ENCODE data around the gene KLHL26.
A peak's percentile ranks its signal among the peaks of the same experiment; 100 is the strongest.
"Not testable (repeated sequence)": the region's sequence is repeated elsewhere in the genome, so short reads cannot be mapped to it uniquely, and the experiment has no call there.

KLHL26 gene

DNA sequence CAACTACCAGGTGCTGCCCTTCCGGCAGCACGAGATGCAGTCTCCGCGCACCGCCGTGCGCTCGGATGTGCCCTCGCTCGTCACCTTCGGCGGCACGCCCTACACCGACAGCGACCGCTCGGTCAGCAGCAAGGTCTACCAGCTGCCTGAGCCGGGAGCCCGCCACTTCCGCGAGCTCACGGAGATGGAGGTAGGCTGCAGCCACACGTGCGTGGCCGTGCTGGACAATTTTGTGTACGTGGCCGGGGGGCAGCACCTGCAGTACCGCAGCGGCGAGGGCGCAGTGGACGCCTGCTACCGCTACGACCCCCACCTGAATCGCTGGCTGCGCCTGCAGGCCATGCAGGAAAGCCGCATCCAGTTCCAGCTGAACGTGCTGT, 31.4 kb downstream of the KLHL26 start:
- no peak for DNase-seq

DNA sequence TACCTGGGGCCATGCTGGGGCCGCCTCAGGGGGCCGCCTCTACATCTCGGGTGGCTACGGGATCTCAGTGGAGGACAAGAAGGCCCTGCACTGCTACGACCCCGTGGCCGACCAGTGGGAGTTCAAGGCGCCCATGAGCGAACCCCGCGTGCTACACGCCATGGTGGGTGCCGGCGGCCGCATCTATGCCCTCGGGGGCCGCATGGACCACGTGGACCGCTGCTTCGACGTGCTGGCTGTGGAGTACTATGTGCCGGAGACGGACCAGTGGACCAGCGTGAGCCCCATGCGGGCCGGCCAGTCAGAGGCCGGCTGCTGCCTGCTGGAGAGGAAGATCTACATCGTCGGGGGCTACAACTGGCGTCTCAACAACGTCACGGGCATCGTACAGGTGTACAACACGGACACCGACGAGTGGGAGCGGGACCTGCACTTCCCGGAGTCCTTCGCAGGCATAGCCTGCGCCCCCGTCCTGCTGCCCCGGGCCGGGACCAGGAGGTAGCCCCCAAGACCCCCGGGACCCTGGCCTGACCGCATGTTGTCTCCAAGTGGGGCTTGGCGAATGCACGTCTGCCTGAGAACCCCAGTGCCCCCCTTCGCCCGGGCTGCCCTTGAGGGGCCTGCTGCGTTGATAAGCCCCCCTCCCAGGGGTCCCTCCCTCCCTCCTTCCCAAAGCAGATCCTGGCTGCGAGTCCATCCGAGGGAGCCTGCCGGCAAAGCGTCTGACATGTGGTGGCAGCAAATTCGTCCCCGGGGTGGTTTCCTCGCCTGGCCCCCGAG, 32.1 kb downstream of the KLHL26 start:
- DNase-seq: no peak

DNA sequence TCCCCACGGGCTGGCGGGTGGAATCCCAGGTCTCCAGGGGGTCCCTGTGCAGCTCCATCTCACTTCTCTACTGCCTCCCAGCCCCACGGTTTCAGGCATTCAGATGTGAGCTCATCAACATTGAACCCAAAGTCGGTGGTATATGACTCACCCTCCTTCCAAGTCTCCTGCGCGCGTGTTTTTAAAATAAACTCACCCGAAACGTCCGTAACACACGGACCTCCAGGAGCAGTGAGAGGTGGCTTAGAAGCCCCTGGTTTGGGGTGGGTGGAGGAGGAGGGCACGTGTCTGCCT, 32.6 kb downstream of the KLHL26 start:
- no peak for DNase-seq

DNA sequence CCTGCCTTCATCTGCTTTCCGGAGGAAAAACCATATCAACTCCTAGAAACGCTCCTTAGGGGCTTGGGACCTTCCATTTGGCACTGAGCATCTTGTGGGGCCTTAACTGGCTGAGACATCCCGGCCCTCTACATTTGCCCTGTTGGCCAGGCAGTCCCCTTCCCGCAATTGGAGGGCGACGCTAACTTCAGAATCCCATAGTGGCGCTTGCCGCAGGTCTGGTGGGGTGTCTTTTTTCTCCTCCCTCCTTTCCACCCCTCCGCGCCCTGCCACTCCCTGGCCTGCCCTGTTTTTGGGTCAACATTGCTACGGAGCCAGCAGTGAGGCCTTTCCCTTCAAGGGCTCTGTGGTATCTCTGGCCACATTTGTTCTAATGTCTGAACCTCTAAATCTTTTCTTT, 33.1 kb downstream of the KLHL26 start:
- DNase-seq: no peak

DNA sequence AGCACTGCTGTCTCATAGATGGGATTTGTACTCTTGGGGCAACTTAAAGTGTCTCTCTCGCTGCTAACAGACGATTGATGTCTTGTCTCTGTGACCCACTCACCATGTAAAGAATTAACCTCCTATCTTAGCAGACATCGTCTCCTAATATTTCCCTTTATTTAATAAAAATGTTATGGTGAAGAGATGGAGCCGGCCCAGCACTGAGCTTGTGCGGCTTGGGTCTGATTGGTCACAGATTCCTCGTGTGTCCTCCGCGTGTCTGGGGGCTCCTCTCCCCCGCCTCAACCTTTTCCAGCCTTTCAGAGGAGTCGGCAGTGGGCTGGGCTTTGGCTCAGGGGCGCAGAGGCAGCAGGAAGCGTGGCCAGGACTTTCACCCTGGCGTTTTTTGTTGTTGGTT, 33.5 kb downstream of the KLHL26 start:
- DNase-seq: no peak

DNA sequence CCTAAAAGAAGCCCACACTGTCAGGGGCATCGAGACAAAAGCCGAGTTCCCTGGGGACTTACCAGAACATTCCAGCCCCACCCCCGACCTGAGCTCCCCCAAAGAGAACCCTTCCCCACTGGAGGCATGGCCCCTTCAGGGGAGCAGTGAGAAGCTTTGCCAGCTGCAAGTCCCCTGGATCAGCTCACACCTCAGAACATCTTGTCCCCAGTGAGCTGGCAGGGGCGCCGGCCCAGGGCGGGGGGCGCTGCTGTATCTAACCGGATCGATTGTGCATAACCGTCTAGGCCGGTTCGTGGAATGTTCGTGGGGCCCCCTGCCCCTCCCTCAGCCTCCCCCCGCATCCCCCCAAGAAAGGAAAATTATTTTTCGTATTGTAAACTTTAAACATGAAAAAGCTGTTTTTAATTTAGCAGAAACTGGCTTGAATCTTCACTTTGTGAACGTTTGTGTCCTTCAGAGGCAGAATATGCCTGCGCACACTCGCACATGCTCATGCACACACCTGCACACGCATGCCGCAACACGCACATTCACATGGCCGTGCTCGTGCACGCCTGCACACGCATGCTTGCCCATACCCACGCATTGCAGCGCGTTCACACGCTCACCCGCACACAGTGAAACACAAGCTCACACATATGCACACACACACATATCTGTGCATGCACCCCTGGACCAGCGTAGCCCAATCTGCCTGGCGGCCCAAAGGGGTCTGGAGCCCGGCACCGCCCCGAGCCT, 34.6 kb downstream of the KLHL26 start:
- DNase-seq: no peak

DNA sequence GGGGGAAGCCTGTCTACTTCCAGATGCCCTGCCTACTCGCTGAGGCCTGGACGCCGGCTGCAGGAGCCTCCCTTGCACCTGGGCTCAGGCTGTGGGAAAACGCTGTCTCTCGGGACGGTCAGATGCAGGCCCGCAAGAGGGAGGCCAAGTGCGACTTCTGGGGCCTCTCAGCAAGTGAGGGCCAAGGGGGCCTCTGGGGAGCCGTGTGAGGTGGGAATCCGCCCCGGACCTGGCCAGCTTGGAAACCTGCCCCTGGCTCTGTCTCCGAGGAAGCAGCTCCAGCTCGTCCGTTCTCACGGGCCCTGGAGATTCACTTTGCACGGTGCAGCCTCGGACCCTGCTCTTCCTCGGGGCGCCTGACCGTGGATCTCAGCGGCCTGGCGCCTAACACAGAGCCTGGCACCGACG, 35.2 kb downstream of the KLHL26 start:
- no peak for DNase-seq

DNA sequence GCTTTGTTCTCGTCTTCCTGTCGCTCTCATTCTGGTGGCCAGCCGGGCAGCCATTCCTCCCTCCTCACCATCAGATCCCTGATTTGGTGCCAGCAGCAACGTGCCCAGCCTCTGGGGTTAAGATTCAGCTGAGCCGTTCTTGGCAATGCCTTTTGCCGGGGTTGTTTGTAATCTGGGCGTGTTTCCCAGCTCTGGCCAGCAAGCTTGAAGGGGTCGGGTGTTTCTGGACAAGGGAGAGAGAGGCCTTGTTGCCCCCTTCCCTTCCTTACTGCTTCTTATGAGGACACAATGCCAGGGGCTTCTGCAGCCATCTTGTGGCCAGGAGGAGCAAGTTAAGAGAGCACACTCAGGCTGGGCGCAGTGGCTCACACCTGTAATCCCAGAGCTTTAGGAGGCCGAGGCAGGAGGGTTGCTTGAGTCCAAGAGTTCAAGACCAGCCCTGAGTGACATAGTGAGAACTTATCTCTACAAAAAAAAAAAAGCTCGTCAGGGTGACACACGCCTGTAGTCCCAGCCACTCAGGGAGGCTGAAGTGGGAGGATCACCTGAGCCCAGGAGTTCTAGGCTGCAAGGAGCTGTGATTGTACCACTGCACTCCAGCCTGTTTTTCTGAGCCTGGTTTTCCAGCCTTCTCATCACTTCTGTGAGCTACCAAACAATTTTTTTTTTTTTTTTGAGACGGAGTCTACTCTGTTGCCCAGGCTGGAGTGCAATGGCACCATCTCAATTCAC, 35.9 kb downstream of the KLHL26 start:
- DNase-seq: no peak

DNA sequence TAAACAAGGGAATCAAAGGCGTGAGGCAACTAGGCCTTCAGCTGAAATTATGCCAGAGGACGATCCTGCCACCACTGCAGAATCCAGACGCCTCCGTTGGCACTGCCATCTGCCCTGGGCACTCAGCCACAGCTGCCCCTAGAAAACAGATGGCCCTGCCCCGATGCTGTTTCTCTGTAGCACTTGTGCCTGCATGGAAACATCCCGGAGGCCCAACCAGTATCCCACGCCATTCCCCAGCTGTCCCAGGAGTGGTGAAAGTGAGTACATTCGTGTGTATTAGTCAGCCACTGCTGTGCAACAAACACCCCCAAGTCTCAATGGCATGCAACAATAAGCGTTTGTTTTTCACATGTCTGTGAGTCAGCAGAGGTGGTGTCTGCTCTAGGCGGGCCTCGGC, 37.8 kb downstream of the KLHL26 start:
- no peak for DNase-seq

DNA sequence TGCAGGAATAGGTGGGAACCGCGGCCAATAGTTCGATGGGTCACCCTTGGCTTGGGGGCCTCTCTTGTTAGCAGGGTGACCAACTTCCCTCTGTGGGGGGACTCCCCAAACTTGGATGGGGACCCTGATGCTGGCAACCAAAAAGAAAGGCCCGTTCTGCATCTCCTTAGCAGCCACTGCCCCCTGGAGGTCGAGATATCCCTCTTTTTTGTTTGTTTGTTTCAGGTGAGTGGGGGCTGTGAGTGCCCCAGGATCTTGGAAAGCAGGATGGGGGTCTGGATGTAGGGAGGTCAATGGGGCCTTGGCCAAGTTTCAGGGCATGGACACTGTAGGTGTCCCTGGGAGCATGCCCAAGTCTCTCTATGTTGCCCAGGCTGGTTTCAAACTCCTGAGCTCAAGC, 39.0 kb downstream of the KLHL26 start:
- no peak for DNase-seq

DNA sequence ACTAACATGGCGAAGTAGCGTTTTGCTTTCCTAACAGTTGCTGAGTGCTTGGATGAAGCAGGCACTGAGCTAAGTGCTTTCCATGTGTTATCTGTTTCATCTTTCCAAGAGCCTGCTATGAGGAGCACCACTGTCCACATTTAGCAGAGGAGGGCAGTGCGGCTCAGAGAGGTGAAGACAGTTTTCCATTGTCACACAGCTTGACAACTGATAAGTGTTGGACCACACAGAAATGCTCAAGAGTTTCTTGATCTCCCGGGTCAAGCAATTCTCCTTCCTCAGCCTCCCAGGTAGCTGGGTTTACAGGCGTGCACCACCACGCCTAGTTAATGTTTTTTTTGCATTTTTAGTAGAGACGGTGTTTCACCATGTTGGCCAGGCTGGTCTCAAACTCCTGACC, 39.9 kb downstream of the KLHL26 start:
- DNase-seq: no peak

DNA sequence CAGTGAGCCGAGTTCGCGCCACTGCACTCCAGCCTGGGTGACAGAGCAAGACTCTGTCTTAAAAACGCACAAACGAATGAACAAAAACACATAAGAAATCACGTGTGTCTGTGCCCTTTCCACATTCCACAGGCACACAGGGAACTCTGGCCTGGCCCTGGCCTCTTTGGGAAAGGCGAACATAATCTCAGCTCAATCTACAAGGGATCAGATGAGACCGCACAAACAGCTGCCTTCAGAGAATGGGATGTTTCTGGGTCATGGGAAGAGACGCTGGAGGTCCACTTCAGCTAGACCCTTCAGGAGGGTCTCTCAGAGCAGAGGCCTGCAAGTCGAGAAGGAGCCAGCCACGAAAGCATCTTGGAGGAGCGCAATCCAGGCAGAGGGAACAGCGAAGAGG, 40.3 kb downstream of the KLHL26 start:
- no peak for DNase-seq

DNA sequence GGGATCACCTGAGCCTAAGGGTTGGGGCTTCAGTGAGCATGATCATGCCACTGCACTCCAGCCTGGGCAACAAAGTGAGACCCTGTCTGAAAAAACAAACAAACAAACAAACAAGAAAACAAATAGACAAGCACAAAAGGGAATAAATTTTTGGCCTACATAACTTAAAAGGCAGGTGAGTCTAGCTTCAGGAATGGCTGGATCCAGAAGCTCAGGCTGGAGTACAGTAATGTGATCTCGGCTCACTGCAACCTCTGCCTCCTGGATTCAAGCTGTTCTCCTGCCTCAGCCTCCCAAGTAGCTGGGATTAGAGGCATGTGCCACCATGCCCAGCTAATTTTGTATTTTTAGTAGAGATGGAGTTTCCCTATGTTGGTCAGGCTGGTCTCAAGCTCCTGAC, 43.3 kb downstream of the KLHL26 start:
- DNase-seq: not testable (repeated sequence)

DNA sequence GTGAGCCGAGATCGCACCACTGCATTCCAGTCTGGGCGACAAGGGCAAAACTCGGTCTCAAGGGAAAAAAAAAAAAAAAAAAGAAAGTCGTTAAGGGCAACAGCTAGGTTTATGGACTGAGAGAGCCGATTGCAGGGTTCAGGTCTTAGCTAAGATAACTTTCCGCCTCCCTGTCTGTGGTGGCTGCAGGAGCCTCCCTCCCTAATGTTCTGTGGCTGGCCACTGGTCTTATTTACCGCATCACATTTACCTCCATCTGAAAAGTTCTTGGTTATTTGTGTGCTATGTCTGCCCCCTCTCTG, 45.9 kb downstream of the KLHL26 start:
- no peak for DNase-seq

DNA sequence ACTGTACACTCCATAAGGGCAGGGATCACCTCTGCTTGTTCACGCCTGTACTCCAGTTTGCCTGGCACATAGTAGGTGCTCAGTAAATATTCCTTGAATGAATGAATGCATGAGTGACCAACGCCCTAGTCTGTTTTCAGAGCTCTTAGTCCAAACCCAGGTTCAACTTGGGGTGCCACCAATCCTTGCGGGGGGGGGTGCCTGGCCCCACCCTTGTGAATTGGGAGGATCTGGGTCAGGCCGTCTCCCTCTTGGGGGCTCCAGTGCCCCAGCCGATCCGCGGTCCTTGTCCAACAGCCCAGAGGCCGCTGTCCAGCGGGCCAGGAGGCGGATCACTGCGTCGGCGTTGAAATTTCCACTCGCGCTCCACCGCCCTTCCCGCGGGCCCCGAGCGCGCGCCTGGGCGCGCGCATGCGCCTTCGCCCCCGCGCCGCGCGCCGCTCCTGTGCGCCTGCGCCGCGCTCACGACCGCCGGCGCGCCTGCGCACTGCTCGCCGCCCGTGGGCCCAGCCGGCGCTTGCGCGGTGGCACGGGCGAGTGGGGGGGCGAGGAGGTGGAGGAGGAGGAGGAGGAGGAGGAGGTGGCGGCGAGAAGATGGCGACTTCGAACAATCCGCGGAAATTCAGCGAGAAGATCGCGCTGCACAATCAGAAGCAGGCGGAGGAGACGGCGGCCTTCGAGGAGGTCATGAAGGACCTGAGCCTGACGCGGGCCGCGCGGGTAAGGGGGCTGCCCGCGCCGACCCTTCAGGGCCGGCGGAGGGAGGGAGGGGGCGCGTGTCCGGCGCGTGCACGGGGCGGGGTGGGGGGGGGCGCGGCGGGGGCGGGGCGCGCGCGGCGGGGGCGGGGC, 46.5 kb downstream of the KLHL26 start, which contains the start of gene CRTC1:
Gene CRTC1 (plus strand): TSS at position 572 of the 849 bp plus-strand sequence. CDS start 23 bp downstream, at position 595.
- DNase-seq: peak; percentile 85

DNA sequence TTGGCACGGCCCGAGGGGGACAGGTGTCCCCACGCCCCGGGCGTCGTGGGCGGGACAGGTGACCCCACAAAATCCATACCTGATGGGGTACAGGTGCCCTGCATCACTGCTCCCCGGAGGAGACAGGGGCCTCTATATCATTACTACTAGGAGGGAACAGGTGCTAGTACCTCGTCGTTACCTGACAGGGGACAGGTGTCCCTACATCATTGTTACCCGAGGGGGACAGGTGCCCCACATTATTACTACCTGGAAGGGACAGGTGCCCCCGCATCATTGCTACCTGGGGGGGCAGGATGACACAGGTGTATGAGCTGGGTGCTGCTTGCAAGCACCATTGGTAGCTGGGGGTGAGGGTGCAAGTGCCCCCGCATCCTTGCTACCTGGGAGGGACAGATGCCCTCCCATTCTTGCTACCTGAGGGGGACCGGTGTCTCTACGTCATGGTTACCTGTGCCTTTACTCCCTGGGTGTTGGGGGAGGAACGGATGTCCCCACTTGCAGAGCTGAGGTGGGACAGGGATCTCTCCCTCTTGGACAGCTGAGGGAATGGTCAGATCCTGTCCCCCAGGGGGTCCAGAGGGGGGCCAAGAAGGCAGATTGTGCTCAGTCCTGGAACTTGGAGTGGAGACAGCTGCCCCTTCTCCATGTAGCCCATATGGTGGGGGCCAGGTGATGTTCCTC, 47.3 kb downstream of the KLHL26 start:
- DNase-seq: no peak

DNA sequence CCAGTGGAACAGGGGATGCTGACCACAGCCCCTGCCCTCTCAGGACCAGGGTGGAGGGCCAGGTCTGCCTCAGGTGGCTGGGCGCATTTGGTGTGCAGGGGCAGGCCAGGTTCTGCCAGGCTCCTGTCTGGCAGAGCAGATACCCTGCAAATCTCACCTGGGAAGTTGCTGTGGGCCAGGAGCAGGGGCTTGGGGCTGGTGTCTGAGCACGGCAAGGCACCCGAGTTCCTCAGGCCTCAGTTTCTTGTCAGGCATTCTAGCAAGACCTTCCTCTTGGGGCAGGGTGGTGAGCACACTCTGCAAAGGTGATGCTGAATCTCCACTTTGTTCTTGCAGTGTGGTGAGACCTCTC, 47.8 kb downstream of the KLHL26 start:
- DNase-seq: no peak

DNA sequence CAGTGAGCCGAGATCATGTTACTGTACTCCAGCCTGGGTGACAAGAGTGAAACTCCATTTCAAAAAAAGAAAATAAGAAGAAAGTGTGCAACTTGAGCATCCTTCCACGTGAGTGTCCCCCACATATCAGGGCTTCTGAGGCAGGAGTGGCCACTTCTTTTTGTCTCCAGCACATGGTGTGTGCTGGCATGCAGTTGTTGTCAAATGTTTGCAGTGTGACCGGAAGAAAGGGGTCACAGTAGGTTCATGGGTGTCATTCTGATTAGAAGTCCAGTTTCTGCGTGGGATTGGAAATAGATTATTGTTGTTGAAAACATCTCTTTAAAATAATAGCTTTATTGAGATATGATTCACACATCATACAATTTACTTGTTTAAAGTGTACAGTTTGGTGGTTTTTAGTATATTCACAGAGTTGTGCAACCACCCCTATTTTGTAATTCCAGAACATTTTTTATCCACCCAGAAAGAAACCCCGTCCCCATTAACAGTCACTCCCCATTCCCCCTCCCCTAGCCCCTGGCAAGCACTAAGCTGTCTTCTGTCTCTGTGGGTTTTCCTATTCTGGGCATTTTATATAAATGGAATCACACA, 48.9 kb downstream of the KLHL26 start:
- DNase-seq: no peak

DNA sequence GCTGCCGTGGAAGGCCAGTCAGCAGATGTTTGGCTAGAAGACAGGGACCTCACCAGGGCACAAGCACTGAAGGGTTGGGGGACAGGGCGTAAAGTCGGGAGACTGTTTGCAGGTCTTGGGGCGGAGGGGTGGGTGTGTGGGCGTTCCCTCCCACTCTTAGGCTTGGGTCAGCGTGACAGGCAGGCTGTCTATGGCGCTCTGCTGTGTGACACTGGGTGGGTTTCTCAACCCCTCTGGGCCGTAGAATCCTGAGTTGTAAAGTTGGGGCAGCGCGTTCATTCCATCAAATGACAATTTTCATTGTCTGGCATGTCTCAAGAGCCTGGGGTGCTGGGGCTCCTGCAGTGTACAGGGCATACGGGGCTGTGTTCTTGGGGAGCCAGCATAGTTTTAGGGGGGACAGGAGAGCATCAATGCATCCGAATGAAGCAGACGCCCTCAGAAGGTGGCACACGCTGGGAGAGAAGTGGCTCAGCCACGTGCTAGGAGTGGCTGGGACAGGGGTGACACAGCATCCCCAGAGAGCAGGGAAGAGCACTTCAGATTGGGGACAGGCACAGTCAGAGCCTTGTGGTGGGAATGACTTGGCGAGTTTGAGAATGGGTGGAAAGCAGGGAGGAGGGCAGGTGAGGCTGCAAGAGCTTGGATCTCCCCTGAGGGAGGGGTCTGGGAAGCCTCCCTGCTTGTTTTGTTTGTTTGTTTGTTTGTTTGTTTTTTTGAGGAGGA, 51.1 kb downstream of the KLHL26 start:
- DNase-seq: no peak

DNA sequence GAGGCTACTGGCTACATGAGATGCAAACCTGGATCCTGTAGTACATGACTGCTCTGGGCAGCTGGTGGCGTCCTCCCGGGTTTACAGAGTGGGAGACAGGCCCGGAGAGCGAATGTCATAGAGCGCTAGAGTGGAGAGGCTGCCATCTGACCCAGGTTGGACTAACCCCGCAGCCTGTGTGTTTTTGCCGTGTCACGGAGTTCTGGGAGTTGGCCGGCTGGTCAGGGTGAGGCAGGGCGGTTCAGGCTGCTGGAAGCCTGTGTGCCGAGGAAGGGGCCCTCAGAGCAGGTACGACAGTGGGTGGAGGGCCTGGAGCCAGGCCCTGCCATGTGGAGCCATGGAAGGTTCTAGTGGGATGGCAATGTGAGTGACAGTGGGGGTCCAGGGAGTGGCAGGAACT, 59.2 kb downstream of the KLHL26 start:
- DNase-seq: no peak

DNA sequence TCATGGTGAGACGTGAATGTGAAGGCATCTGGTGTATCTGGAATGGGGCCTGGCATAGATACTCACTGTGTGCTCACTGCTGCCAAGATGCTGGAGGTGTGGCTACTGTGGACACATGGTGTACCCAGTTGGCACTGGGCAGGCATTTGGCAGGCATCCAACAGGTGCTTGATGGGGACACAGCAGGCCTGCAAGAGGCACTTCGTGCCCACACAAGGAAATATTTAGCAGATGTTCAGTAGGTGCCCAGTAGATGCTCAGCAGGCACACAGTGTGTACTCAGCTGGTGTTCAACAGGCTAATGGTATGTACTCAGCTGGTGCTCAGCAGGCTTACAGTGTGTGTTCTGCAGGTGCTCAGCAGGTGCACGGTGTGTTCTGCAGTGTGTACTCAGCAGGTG, 60.9 kb downstream of the KLHL26 start:
- no peak for DNase-seq
